Urinary bladder (tissue), 4 donors: Measurements from ENCODE around the gene XRCC5. TPM values are rescaled to one million over a fixed set of nuclear protein-coding genes. Genes with fewer than 3 reads are reported as not detected.

Experiments
- DNase-seq: peaks from one replicate; pipeline ENCODE4 v3.0.0-alpha.2; 2015; ENCODE audit errors: extremely low spot score
- H3K27ac ChIP-seq: one replicate; pipeline ENCODE4 v1.5.1; 2013; ENCODE audit warnings: low read depth, mild to moderate bottlenecking, moderate library complexity
- H3K36me3 ChIP-seq: one replicate; pipeline ENCODE4 v1.6.1; 2013; ENCODE audit warnings: mild to moderate bottlenecking, moderate library complexity; ENCODE audit not compliant: insufficient read depth
- H3K4me1 ChIP-seq: one replicate; pipeline ENCODE4 v1.6.1; 2013; ENCODE audit warnings: mild to moderate bottlenecking, moderate library complexity; ENCODE audit not compliant: insufficient read depth
- H3K4me3 ChIP-seq: one replicate; pipeline ENCODE4 v1.5.1; 2013; ENCODE audit warnings: low read depth, low read length
- WGBS: extraction: QIAGEN DNeasy Blood & Tissue Kit; methylation state at CpG from one replicate; pipeline ENCODE4 v1.1.7; 2013; 5-methylcytosine and 5-hydroxymethylcytosine counted together
- polyA plus RNA-seq: library from polyadenylated mRNA; stranded (reverse); fragments of 200-250 nt; gene quantifications from one replicate; pipeline ENCODE4 v1.2.3, GENCODE V29; 2013
- total RNA-seq: library from RNA; depleted of rRNA; stranded (reverse); fragments of >200 nt; gene quantifications from one replicate; pipeline ENCODE4 v1.2.3, GENCODE V29; 2014
- donor health status: healthy with polysubstance abuse.
- donor health status: healthy.

XRCC5 gene
- total and polyA plus RNA-seq, 2 donors, result 121 to 247 TPM

GRCh38 chr2:216144372-216144771, 35.2 kb downstream of the XRCC5 start:
- WGBS, result 89% methylated on average over 1 of the region's 1 CpG
- Histone ChIP-seq H3K4me1 (no peaks in the 10 kb centered on the region), H3K4me3 (no peak overlapping the region), H3K36me3 (peaks cover 9% of the 10 kb centered on the region), H3K27ac (no peak overlapping the region)
- DNase-seq, result no peak

- H3K36me3 ChIP-seq, result peaks cover 9% of the 10 kb centered on the region
- no peak for DNase-seq
- H3K4me1 ChIP-seq, result no peaks in the 10 kb centered on the region
- H3K4me3 ChIP-seq, result no peak overlapping the region
- no peak overlapping the region for H3K27ac ChIP-seq
- 89% methylated on average over 4 of the region's 4 CpGs for WGBS
Observed at GRCh38 chr2:216144857-216145256, 35.7 kb downstream of the XRCC5 start.

GRCh38 chr2:216146573-216146972, 37.4 kb downstream of the XRCC5 start:
- 72% methylated on average over 4 of the region's 4 CpGs for WGBS
- Histone ChIP-seq H3K36me3 (peaks cover 5% of the 10 kb centered on the region), H3K4me3 (no peak overlapping the region)

GRCh38 chr2:216147172-216148131, 38.3 kb downstream of the XRCC5 start:
- H3K4me1 ChIP-seq, result no peaks in the 10 kb centered on the region
- WGBS, result 94% methylated on average over 5 of the region's 5 CpGs
- peaks cover 4% of the 10 kb centered on the region for H3K36me3 ChIP-seq
- H3K27ac ChIP-seq, result no peak overlapping the region
- DNase-seq, result no peak
- H3K4me3 ChIP-seq, result no peak overlapping the region

More at GRCh38 chr2:216146573-216146972, 37.4 kb downstream of the XRCC5 start:
- Histone ChIP-seq H3K27ac (no peak overlapping the region), H3K4me1 (no peaks in the 10 kb centered on the region)
- DNase-seq, result no peak

- H3K4me3 ChIP-seq, result no peak overlapping the region
- H3K27ac ChIP-seq, result no peak overlapping the region
- peaks cover 3% of the 10 kb centered on the region for H3K36me3 ChIP-seq
- WGBS, result 94% methylated on average over 4 of the region's 4 CpGs
- DNase-seq, result no peak
- no peaks in the 10 kb centered on the region for H3K4me1 ChIP-seq
Observed at GRCh38 chr2:216148983-216149382, 39.8 kb downstream of the XRCC5 start.

- H3K36me3 ChIP-seq, result peaks cover 3% of the 10 kb centered on the region
- 81% methylated on average over 5 of the region's 5 CpGs for WGBS
Observed at GRCh38 chr2:216149741-216150140, 40.6 kb downstream of the XRCC5 start.

GRCh38 chr2:216151313-216152025, 42.3 kb downstream of the XRCC5 start:
- Histone ChIP-seq H3K36me3 (peaks cover 3% of the 10 kb centered on the region), H3K27ac (no peak overlapping the region), H3K4me3 (no peak overlapping the region), H3K4me1 (no peaks in the 10 kb centered on the region)
- no peak for DNase-seq
- 91% methylated on average over 7 of the region's 7 CpGs for WGBS

More at GRCh38 chr2:216149741-216150140, 40.6 kb downstream of the XRCC5 start:
- Histone ChIP-seq H3K4me1 (no peaks in the 10 kb centered on the region), H3K27ac (no peak overlapping the region), H3K4me3 (no peak overlapping the region)
- DNase-seq, result no peak

GRCh38 chr2:216155954-216156353, 46.8 kb downstream of the XRCC5 start:
- Histone ChIP-seq H3K4me3 (no peak overlapping the region), H3K36me3 (no peaks in the 10 kb centered on the region), H3K27ac (no peak overlapping the region), H3K4me1 (no peaks in the 10 kb centered on the region)
- no peak for DNase-seq
- 92% methylated on average over 3 of the region's 3 CpGs for WGBS

GRCh38 chr2:216156822-216157221, 47.7 kb downstream of the XRCC5 start:
- 97% methylated on average over 13 of the region's 13 CpGs for WGBS
- no peaks in the 10 kb centered on the region for H3K36me3 ChIP-seq
- H3K27ac ChIP-seq, result no peak overlapping the region

GRCh38 chr2:216159144-216159543, 50.0 kb downstream of the XRCC5 start:
- peaks cover 5% of the 10 kb centered on the region for H3K36me3 ChIP-seq
- no peak overlapping the region for H3K4me3 ChIP-seq
- H3K27ac ChIP-seq, result no peak overlapping the region
- 79% methylated on average over 2 of the region's 2 CpGs for WGBS
- no peaks in the 10 kb centered on the region for H3K4me1 ChIP-seq
- no peak for DNase-seq

More at GRCh38 chr2:216156822-216157221, 47.7 kb downstream of the XRCC5 start:
- DNase-seq, result no peak
- Histone ChIP-seq H3K4me1 (no peaks in the 10 kb centered on the region), H3K4me3 (no peak overlapping the region)

GRCh38 chr2:216159646-216160045, 50.5 kb downstream of the XRCC5 start:
- Histone ChIP-seq H3K36me3 (peaks cover 5% of the 10 kb centered on the region), H3K4me3 (no peak overlapping the region), H3K27ac (no peak overlapping the region), H3K4me1 (no peaks in the 10 kb centered on the region)
- no peak for DNase-seq
- 87% methylated on average over 1 of the region's 1 CpG for WGBS

GRCh38 chr2:216160786-216161185, 51.6 kb downstream of the XRCC5 start:
- Histone ChIP-seq H3K36me3 (peaks cover 5% of the 10 kb centered on the region), H3K4me3 (no peak overlapping the region), H3K4me1 (no peaks in the 10 kb centered on the region), H3K27ac (no peak overlapping the region)
- DNase-seq, result no peak
- WGBS, result 81% methylated on average over 4 of the region's 4 CpGs

GRCh38 chr2:216161967-216162366, 52.8 kb downstream of the XRCC5 start:
- no peak for DNase-seq
- WGBS, result 97% methylated on average over 4 of the region's 4 CpGs
- Histone ChIP-seq H3K36me3 (peaks cover 7% of the 10 kb centered on the region), H3K4me3 (no peak overlapping the region), H3K4me1 (no peaks in the 10 kb centered on the region), H3K27ac (no peak overlapping the region)

GRCh38 chr2:216163518-216163917, 54.4 kb downstream of the XRCC5 start:
- no peak for DNase-seq
- 50% methylated on average over 4 of the region's 4 CpGs for WGBS
- peaks cover 9% of the 10 kb centered on the region for H3K36me3 ChIP-seq
- H3K27ac ChIP-seq, result no peak overlapping the region
- H3K4me1 ChIP-seq, result no peaks in the 10 kb centered on the region
- no peak overlapping the region for H3K4me3 ChIP-seq
